Activated T-cell treated with anti-CD3 and anti-CD28 coated beads for 48 hours (primary cell): ENCODE results near the gene CRTC1.

ENCODE experiments used
- DNase-seq: peaks from one replicate; pipeline ENCODE4 v3.0.0-alpha.2; 2020; ENCODE audit warnings: low read depth

The CRTC1 gene

DNA sequence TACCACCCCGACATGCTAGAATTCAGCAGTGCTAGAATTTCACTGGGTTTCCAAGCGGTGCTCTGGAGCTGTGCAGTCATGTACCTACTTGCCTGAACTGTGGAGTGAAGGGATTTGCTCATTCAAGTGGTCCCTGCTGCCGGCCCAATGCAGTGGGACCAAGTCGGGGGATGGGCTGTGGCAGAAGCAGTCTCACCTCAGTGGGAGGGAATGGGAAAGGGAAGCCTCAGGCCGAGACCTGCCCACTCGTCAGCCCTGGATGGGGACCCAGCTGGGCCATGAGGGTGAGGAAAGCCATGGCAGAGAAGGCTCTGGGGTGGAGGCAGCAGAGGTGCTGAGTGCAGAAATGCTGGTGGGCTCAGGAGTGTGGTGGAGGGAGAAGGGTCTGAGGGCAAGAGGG is 31.7 kb upstream of the CRTC1 start:
- no peak for DNase-seq

DNA sequence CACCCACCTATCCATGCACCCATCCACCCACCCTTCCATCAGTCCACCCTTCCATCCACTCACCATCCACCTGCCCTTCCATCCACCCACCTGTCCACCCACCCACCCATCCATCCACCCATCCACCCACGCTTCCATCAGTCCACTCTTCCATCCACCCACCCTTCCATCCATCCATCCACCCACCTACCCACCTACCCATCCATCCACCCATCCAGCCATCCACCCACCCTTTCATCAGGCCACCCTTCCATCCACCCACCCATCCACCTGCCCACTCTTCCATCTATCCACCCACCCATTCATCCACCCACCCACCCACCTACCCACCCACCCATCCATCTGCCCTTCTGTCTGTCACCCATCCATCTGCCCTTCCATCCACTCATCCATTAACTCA is 29.6 kb upstream of the CRTC1 start:
- DNase-seq = no peak

GRCh38 chr19:18654469-18654868 is 29.0 kb upstream of the CRTC1 start:
- DNase-seq = no peak

- no peak for DNase-seq
Observed at GRCh38 chr19:18655173-18655844, 28.2 kb upstream of the CRTC1 start.

GRCh38 chr19:18656337-18657086 is 27.0 kb upstream of the CRTC1 start:
- no peak for DNase-seq

- no peak for DNase-seq
Observed at GRCh38 chr19:18657590-18658365, 25.7 kb upstream of the CRTC1 start.

- no peak for DNase-seq
Observed at GRCh38 chr19:18658366-18658855, 25.1 kb upstream of the CRTC1 start.

GRCh38 chr19:18659281-18660050 is 24.0 kb upstream of the CRTC1 start:
- DNase-seq = no peak

DNA sequence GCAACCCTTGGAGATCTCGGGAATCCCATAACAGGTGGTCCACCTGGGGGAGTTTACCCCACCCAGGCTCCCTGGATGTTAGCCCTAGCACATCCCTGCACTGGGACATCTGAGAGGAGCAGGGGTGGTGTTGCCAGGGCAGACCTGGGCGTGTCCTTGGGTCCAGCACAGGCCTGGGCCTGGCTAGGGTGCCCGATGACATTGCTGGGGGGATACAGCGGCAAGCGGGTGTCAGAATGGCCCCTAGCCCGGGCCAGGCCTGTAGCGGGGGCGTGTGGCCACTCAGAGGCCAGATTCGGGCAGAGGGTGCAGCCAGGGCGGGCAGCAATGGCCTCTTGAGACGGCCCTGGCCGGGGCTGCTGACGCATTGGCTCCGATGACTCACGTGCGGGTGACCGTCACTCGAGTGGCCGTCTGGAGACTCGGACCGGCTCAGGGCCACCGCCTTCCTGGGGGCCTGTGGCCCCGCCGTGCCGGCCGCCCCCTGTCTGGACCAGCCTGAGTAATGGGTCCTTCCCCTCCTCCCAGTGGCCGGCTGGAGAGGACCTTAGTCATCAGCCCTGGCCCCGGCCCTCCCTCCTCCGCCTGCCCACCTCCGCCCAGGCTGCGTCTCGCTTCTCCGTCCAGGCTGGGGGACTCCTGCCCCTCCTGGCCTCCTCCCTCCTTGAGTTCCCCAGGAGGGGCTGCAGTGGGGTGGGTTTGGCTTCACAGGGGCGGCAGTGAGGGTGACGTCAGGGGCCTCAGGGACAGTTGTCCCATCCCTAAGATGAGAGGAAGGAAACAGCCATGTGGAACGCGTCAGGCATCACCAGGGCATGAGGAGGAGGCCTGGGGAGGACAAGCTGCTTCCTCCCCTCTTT is 23.2 kb upstream of the CRTC1 start:
- no peak for DNase-seq

GRCh38 chr19:18660939-18661670 is 22.4 kb upstream of the CRTC1 start:
- no peak for DNase-seq

- DNase-seq = no peak
Observed at GRCh38 chr19:18662972-18663732, 20.3 kb upstream of the CRTC1 start.

GRCh38 chr19:18663940-18664530 is 19.4 kb upstream of the CRTC1 start:
- DNase-seq = no peak

GRCh38 chr19:18665771-18666202 is 17.7 kb upstream of the CRTC1 start:
- DNase-seq = no peak

GRCh38 chr19:18666317-18666716 is 17.2 kb upstream of the CRTC1 start:
- no peak for DNase-seq

GRCh38 chr19:18666784-18667183 is 16.7 kb upstream of the CRTC1 start:
- no peak for DNase-seq

GRCh38 chr19:18667531-18668251 is 15.8 kb upstream of the CRTC1 start:
- no peak for DNase-seq

DNA sequence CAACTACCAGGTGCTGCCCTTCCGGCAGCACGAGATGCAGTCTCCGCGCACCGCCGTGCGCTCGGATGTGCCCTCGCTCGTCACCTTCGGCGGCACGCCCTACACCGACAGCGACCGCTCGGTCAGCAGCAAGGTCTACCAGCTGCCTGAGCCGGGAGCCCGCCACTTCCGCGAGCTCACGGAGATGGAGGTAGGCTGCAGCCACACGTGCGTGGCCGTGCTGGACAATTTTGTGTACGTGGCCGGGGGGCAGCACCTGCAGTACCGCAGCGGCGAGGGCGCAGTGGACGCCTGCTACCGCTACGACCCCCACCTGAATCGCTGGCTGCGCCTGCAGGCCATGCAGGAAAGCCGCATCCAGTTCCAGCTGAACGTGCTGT is 15.2 kb upstream of the CRTC1 start:
- DNase-seq = no peak

DNA sequence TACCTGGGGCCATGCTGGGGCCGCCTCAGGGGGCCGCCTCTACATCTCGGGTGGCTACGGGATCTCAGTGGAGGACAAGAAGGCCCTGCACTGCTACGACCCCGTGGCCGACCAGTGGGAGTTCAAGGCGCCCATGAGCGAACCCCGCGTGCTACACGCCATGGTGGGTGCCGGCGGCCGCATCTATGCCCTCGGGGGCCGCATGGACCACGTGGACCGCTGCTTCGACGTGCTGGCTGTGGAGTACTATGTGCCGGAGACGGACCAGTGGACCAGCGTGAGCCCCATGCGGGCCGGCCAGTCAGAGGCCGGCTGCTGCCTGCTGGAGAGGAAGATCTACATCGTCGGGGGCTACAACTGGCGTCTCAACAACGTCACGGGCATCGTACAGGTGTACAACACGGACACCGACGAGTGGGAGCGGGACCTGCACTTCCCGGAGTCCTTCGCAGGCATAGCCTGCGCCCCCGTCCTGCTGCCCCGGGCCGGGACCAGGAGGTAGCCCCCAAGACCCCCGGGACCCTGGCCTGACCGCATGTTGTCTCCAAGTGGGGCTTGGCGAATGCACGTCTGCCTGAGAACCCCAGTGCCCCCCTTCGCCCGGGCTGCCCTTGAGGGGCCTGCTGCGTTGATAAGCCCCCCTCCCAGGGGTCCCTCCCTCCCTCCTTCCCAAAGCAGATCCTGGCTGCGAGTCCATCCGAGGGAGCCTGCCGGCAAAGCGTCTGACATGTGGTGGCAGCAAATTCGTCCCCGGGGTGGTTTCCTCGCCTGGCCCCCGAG is 14.5 kb upstream of the CRTC1 start:
- no peak for DNase-seq
